B cell (primary cell): ENCODE measurements around the gene KRTAP3-1. TPM values are rescaled to one million over a fixed set of nuclear protein-coding genes. Genes with fewer than 3 reads are reported as not detected.

Experiments used
- ATAC-seq: fragments of 200-7000 bp; cut with Tn5 transposase; one replicate; pipeline ENCODE4 v1.10.0; 2021; ENCODE audit warnings: low read depth, mild to moderate bottlenecking, moderate number of reproducible peaks, moderate library complexity
- CTCF ChIA-PET: fragments of 350-600 bp; sonication (Branson Sonifier 250); formaldehyde crosslinking; loops from one replicate; lab custom pipeline; 2021; ENCODE audit warnings: antibody characterized with exemption, inconsistent platforms; lab: Charles Lee
- POLR2A ChIA-PET: fragments of 350-600 bp; sonication (Branson Sonifier 250); formaldehyde crosslinking; loops from one replicate; lab custom pipeline; 2021; ENCODE audit warnings: antibody characterized with exemption; lab: Charles Lee
- DNase-seq: peaks from one replicate; pipeline ENCODE4 v3.0.0; 2013
- H2AFZ ChIP-seq: 2 replicates; pipeline ENCODE4 v1.6.1; 2012; ENCODE audit warnings: mild to moderate bottlenecking, low read depth, low read length; ENCODE audit not compliant: insufficient read depth, poor library complexity, severe bottlenecking
- H3K27ac ChIP-seq, 2 donors: 1 replicate in 1 of 2; 2 replicates in 1 of 2; pipeline ENCODE4 v1.5.1; 2012 to 2013; ENCODE audit warnings: low read length in 2 of 2, mild to moderate bottlenecking in 2 of 2, moderate library complexity in 1 of 2
- H3K27me3 ChIP-seq, 4 experiments: fragments of 200-600 bp in 1 of 4; sonication (generic) in 1 of 4; replicated peaks in 1 of 4; 1 replicate in 2 of 4; 2 replicates in 2 of 4; pipeline versions ENCODE4 v1.6.1 to v1.7.0; 2013 to 2016; ENCODE audit warnings: low read length in 3 of 4, mild to moderate bottlenecking in 2 of 4, mixed read lengths in 1 of 4, moderate library complexity in 1 of 4; ENCODE audit not compliant: insufficient read depth in 4 of 4, control insufficient read depth in 3 of 4; ENCODE audit errors: control extremely low read depth in 1 of 4
- H3K36me3 ChIP-seq, 2 experiments: replicated peaks in 1 of 2; 1 replicate in 1 of 2; 2 replicates in 1 of 2; pipeline versions ENCODE4 v1.6.1 to v1.7.1; 2013; ENCODE audit warnings: low read length in 1 of 2; ENCODE audit not compliant: insufficient read depth in 2 of 2, control insufficient read depth in 1 of 2; ENCODE audit errors: control extremely low read depth in 1 of 2, extremely low read depth in 1 of 2
- H3K4me1 ChIP-seq, 2 donors: fragments of 200-600 bp in 1 of 2; sonication (generic) in 1 of 2; 1 replicate in 1 of 2; 2 replicates in 1 of 2; pipeline versions ENCODE4 v1.5.1 to v1.6.1; 2013 to 2017; ENCODE audit warnings: low read length in 2 of 2; ENCODE audit not compliant: control insufficient read depth in 2 of 2, insufficient read depth in 2 of 2
- H3K4me2 ChIP-seq: replicated peaks from 2 replicates; pipeline ENCODE3; 2012; ENCODE audit warnings: mild to moderate bottlenecking, low read depth, low read length; ENCODE audit not compliant: poor library complexity, severe bottlenecking
- H3K4me3 ChIP-seq, 5 experiments: fragments of 200-600 bp in 1 of 5; sonication (generic) in 1 of 5; 1 replicate in 3 of 5; 2 replicates in 2 of 5; pipeline versions ENCODE4 v1.5.1 to v1.7.0; 2011 to 2016; ENCODE audit warnings: low read length in 4 of 5, mild to moderate bottlenecking in 4 of 5, low read depth in 2 of 5, control low read depth in 1 of 5, moderate library complexity in 1 of 5; ENCODE audit not compliant: insufficient read depth in 1 of 5; ENCODE audit errors: control extremely low read depth in 1 of 5, extremely low read depth in 1 of 5
- H3K79me2 ChIP-seq: fragments of 200-600 bp; sonication (generic); one replicate; pipeline ENCODE4 v1.6.0; 2016; ENCODE audit warnings: low read length; ENCODE audit not compliant: control insufficient read depth, insufficient read depth
- H3K9ac ChIP-seq: fragments of 200-600 bp; sonication (generic); 2 replicates; pipeline ENCODE4 v1.6.1; 2017; ENCODE audit warnings: mild to moderate bottlenecking, low read length, moderate library complexity
- H3K9me3 ChIP-seq, 3 donors: one replicate each; pipeline versions ENCODE4 v1.6.1 to v1.7.1; 2013; ENCODE audit warnings: low read length in 2 of 3; ENCODE audit not compliant: control insufficient read depth in 2 of 3, insufficient read depth in 1 of 3; ENCODE audit errors: control extremely low read depth in 1 of 3
- H4K20me1 ChIP-seq: 2 replicates; pipeline ENCODE4 v1.6.0; 2012; ENCODE audit warnings: mild to moderate bottlenecking, low read length; ENCODE audit not compliant: insufficient read depth, control insufficient read depth, poor library complexity, severe bottlenecking
- H3K27ac Mint-ChIP-seq: one replicate; pipeline ENCODE4 v1.8.0; 2021; ENCODE audit warnings: mixed read lengths
- H3K27me3 Mint-ChIP-seq: one replicate; pipeline ENCODE4 v1.8.0; 2021; ENCODE audit warnings: mixed read lengths
- H3K4me1 Mint-ChIP-seq: one replicate; pipeline ENCODE4 v1.8.0; 2021; ENCODE audit warnings: mixed read lengths
- H3K4me3 Mint-ChIP-seq: one replicate; pipeline ENCODE4 v1.8.0; 2021; ENCODE audit warnings: mixed read lengths
- H3K9me3 Mint-ChIP-seq: one replicate; pipeline ENCODE4 v1.8.0; 2022; ENCODE audit warnings: mixed read lengths; ENCODE audit not compliant: insufficient read depth
- CTCF ChIP-seq: fragments of 200-600 bp; IDR thresholded peaks from one replicate; pipeline ENCODE4 v1.8.0; 2022; ENCODE audit warnings: antibody characterized with exemption, mild to moderate bottlenecking
- EZH2 ChIP-seq: IDR thresholded peaks from 2 replicates; pipeline ENCODE4 v1.6.1; 2012; ENCODE audit warnings: borderline replicate concordance, low read depth, mild to moderate bottlenecking, moderate library complexity, low read length; ENCODE audit not compliant: insufficient read depth, poor library complexity, severe bottlenecking
- WGBS: methylation state at CpG from one replicate; pipeline ENCODE4 v1.1.5; 2013; ENCODE audit warnings: missing lambda C conversion rate; ENCODE audit not compliant: insufficient coverage; 5-methylcytosine and 5-hydroxymethylcytosine counted together
- intact Hi-C: fragments of 100-400 bp; cut with micrococcal nuclease; formaldehyde crosslinking; loops from one replicate; pipeline ENCODE4 v1.10.0; 2022
- polyA plus RNA-seq: library from polyadenylated mRNA; depleted of rRNA; stranded (reverse); fragments of >200 nt; gene quantifications from 2 replicates; pipeline ENCODE4 v1.2.3, GENCODE V29; 2012
- total RNA-seq, 2 donors: library from RNA; stranded (reverse); fragments of 120-200 nt in 1 of 2; gene quantifications; 1 replicate in 1 of 2; 2 replicates in 1 of 2; pipeline versions ENCODE4 v1.2.3 to v1.2.4, GENCODE V29; 2013 to 2022

KRTAP3-1 gene
- total and polyA plus RNA-seq, 2 donors (not counting 1 experiment from before 2014, with no cell fraction given), result not detected

DNA sequence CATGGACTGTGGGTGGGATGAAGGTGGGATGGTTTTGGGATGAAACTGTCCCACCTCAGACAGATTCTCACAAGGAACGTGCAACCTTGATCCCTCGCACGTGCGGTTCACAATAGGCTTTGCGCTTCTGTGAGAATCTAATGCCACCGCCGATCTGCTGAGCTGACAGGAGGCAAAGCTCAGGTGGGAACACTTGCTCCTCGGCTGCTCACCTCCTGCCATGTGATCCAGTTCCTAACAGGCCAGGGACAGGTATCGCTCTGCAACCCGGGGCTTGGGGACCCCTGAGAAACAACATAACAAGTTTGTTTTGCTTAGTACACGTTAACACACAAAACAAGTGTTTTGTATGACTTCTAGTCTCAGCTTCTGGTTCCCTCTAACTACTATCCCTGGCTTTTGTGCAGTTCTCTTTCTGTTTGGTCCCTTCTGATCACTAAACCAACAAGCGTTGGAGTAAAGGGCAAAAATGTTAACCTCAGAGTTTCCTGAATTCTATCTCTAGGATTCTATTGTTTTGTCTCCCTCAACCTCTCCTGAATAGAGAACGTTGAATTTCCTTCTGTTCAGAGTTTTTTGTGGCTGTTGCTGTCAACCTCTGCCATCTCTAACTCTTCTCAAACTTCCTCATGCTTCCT lies 7.8 kb upstream of the KRTAP3-1 start:
- H3K27me3 ChIP-seq, result no peaks in the 10 kb centered on the region
- Mint-ChIP-seq H3K27me3 (peaks cover 21% of the 10 kb centered on the region), H3K9me3 (peaks cover 3% of the 10 kb centered on the region), H3K4me1 (no peaks in the 10 kb centered on the region), H3K27ac (no peak overlapping the region), H3K4me3 (no peak overlapping the region)
- H3K9me3 ChIP-seq, result peaks cover 0 to 5% (median 0%) of the 10 kb centered on the region in 3 donors
- DNase-seq (no peak), ATAC-seq (no peak)
- TF ChIP-seq CTCF (no peak), EZH2 (no peak)
- H3K4me3 ChIP-seq, result no peak overlapping the region
- H3K9ac ChIP-seq, result no peak overlapping the region
- H3K36me3 ChIP-seq, result no peaks in the 10 kb centered on the region
- no peak overlapping the region for H3K4me2 ChIP-seq
- intact Hi-C loops, result no loop called here
- no peak overlapping the region for H2AFZ ChIP-seq
- no peaks in the 10 kb centered on the region for H3K79me2 ChIP-seq
- 88% methylated on average over 12 of the region's 13 CpGs for WGBS
- no peaks in the 10 kb centered on the region for H3K4me1 ChIP-seq
- H4K20me1 ChIP-seq, result no peaks in the 10 kb centered on the region
- POLR2A ChIA-PET, result no interaction called here
- CTCF ChIA-PET, result no interaction called here
- no peak overlapping the region for H3K27ac ChIP-seq

GRCh38 chr17:41015454-41015853 lies 6.5 kb upstream of the KRTAP3-1 start:
- intact Hi-C loops, result no loop called here
- CTCF ChIA-PET, result no interaction called here
- Mint-ChIP-seq H3K4me1 (no peaks in the 10 kb centered on the region), H3K27me3 (peaks cover 14% of the 10 kb centered on the region), H3K27ac (no peak overlapping the region), H3K9me3 (no peaks in the 10 kb centered on the region), H3K4me3 (no peak overlapping the region)
- Histone ChIP-seq H3K4me1 (no peaks in the 10 kb centered on the region), H3K9me3 (no peaks in the 10 kb centered on the region), H4K20me1 (no peaks in the 10 kb centered on the region), H3K36me3 (no peaks in the 10 kb centered on the region), H3K27ac (no peak overlapping the region), H3K79me2 (no peaks in the 10 kb centered on the region), H3K4me3 (no peak overlapping the region), H3K27me3 (no peaks in the 10 kb centered on the region), H2AFZ (no peak overlapping the region), H3K9ac (no peak overlapping the region), H3K4me2 (no peak overlapping the region)
- ATAC-seq, result no peak
- WGBS, result 89% methylated on average over 4 of the region's 7 CpGs
- no peak for DNase-seq
- no peak for TF ChIP-seq CTCF
- no peak for TF ChIP-seq EZH2
- POLR2A ChIA-PET, result no interaction called here
